RWPE2 (cell line): ENCODE results near the gene GRIK2.
A peak's percentile ranks its signal among the peaks of the same experiment; 100 is the strongest.

Source experiments
- ATAC-seq: fragments of 200-7000 bp; cut with Tn5 transposase; 3 replicates; pipeline ENCODE4 v1.9.1; 2021; ENCODE audit warnings: low read depth
- DNase-seq: peaks from one replicate; pipeline ENCODE4 v3.0.0-alpha.2; 2020; ENCODE audit warnings: low spot score
- H3K27ac ChIP-seq: fragments of 450-650 bp; 2 replicates; pipeline ENCODE4 v1.5.1; 2017; ENCODE audit warnings: mild to moderate bottlenecking; ENCODE audit not compliant: poor library complexity, severe bottlenecking
- H3K27me3 ChIP-seq: fragments of 250-450 bp; sonication (Bioruptor Pico); 2 replicates; pipeline ENCODE4 v1.5.1; 2021; ENCODE audit warnings: mild to moderate bottlenecking, moderate library complexity; ENCODE audit not compliant: insufficient read depth, poor library complexity, severe bottlenecking
- H3K36me3 ChIP-seq: fragments of 250-450 bp; sonication (Bioruptor Pico); 2 replicates; pipeline ENCODE4 v1.5.1; 2020; ENCODE audit warnings: low read depth, mild to moderate bottlenecking, moderate library complexity
- H3K4me1 ChIP-seq: fragments of 250-450 bp; sonication (Bioruptor Pico); 2 replicates; pipeline ENCODE4 v1.5.1; 2021; ENCODE audit warnings: mild to moderate bottlenecking, moderate library complexity; ENCODE audit not compliant: insufficient read depth, poor library complexity, severe bottlenecking
- H3K4me3 ChIP-seq: fragments of 250-450 bp; sonication (Bioruptor Pico); 2 replicates; pipeline ENCODE4 v1.5.1; 2021; ENCODE audit warnings: mild to moderate bottlenecking, moderate library complexity; ENCODE audit not compliant: severe bottlenecking
- H3K9me3 ChIP-seq: fragments of 250-450 bp; sonication (Bioruptor Pico); 2 replicates; pipeline ENCODE4 v1.5.1; 2021; ENCODE audit warnings: mild to moderate bottlenecking, moderate library complexity; ENCODE audit not compliant: severe bottlenecking
- TF ChIP-seq, protein P1 (sequence below): fragments of 450-650 bp; IDR thresholded peaks from one replicate; pipeline ENCODE4 v1.5.1; 2017; ENCODE audit warnings: mild to moderate bottlenecking, moderate library complexity; ENCODE audit not compliant: poor library complexity, severe bottlenecking

The GRIK2 gene

GRCh38 chr6:101722471-101722870 lies 329.0 kb downstream of the GRIK2 start:
- DNase-seq = no peak
- no peaks in the 10 kb centered on the region for H3K9me3 ChIP-seq
- ATAC-seq = no peak
- no peak overlapping the region for H3K4me3 ChIP-seq
- peak overlapping the region; percentile 83 for H3K27ac ChIP-seq
- H3K4me1 ChIP-seq = peaks cover 14% of the 10 kb centered on the region
- TF ChIP-seq, protein P1, sequence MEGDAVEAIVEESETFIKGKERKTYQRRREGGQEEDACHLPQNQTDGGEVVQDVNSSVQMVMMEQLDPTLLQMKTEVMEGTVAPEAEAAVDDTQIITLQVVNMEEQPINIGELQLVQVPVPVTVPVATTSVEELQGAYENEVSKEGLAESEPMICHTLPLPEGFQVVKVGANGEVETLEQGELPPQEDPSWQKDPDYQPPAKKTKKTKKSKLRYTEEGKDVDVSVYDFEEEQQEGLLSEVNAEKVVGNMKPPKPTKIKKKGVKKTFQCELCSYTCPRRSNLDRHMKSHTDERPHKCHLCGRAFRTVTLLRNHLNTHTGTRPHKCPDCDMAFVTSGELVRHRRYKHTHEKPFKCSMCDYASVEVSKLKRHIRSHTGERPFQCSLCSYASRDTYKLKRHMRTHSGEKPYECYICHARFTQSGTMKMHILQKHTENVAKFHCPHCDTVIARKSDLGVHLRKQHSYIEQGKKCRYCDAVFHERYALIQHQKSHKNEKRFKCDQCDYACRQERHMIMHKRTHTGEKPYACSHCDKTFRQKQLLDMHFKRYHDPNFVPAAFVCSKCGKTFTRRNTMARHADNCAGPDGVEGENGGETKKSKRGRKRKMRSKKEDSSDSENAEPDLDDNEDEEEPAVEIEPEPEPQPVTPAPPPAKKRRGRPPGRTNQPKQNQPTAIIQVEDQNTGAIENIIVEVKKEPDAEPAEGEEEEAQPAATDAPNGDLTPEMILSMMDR = no peak
- no peaks in the 10 kb centered on the region for H3K36me3 ChIP-seq
- H3K27me3 ChIP-seq = no peaks in the 10 kb centered on the region

GRCh38 chr6:101722991-101723579 lies 329.6 kb downstream of the GRIK2 start:
- Histone ChIP-seq H3K4me1 (peaks cover 14% of the 10 kb centered on the region), H3K9me3 (no peaks in the 10 kb centered on the region), H3K27me3 (no peaks in the 10 kb centered on the region), H3K36me3 (no peaks in the 10 kb centered on the region), H3K4me3 (no peak overlapping the region), H3K27ac (peak overlapping the region; percentile 83)
- ATAC-seq (peak; percentile 95), DNase-seq (no peak)
- TF ChIP-seq, protein P1 = no peak

- ATAC-seq (no peak), DNase-seq (no peak)
- TF ChIP-seq, protein P1 = no peak
- no peak overlapping the region for H3K27ac ChIP-seq
- H3K4me3 ChIP-seq = no peak overlapping the region
- H3K4me1 ChIP-seq = peaks cover 5% of the 10 kb centered on the region
- H3K36me3 ChIP-seq = no peaks in the 10 kb centered on the region
- H3K27me3 ChIP-seq = no peaks in the 10 kb centered on the region
- H3K9me3 ChIP-seq = no peaks in the 10 kb centered on the region
Measured at GRCh38 chr6:101728388-101728787, 334.9 kb downstream of the GRIK2 start.

- Histone ChIP-seq H3K4me1 (no peaks in the 10 kb centered on the region), H3K4me3 (no peak overlapping the region), H3K36me3 (no peaks in the 10 kb centered on the region), H3K9me3 (no peaks in the 10 kb centered on the region), H3K27ac (no peak overlapping the region), H3K27me3 (no peaks in the 10 kb centered on the region)
- ATAC-seq (no peak), DNase-seq (no peak)
- TF ChIP-seq, protein P1 = no peak
Measured at GRCh38 chr6:101728956-101729355, 335.4 kb downstream of the GRIK2 start.

DNA sequence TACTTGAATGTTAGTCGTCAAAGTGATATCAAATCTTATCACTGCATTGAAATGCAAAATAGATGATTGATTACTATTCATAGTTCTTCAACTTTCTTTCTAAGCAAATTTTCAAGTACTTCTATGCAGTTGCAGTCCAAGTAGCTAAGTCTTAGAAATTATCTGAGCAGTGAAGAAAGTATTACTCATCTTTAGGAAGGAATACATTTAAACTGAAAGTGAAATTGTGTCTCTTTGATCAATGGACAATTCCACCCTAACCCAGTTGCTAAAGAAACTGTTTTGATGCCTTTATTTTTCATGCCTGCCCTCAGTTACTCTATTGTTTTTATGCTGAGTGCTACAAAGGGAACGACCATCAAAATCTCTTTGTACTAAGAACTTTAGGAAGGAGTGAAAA lies 337.4 kb downstream of the GRIK2 start:
- Histone ChIP-seq H3K4me1 (no peaks in the 10 kb centered on the region), H3K9me3 (no peaks in the 10 kb centered on the region), H3K27me3 (no peaks in the 10 kb centered on the region), H3K4me3 (no peak overlapping the region), H3K27ac (no peak overlapping the region), H3K36me3 (no peaks in the 10 kb centered on the region)
- TF ChIP-seq, protein P1 = no peak
- ATAC-seq = peak; percentile 51; the same call in 1 of the 3 replicates
- no peak for DNase-seq
